ENCODE results near the gene JARID2. TPM values are rescaled to one million over a fixed set of nuclear protein-coding genes. Genes with fewer than 3 reads are reported as not detected.

JARID2 gene
- total and polyA plus RNA-seq, 2 of the 8 experiments (the other 6 are each of a cell fraction or from before 2014, with no cell fraction given) = 60.1 to 239 TPM

DNA sequence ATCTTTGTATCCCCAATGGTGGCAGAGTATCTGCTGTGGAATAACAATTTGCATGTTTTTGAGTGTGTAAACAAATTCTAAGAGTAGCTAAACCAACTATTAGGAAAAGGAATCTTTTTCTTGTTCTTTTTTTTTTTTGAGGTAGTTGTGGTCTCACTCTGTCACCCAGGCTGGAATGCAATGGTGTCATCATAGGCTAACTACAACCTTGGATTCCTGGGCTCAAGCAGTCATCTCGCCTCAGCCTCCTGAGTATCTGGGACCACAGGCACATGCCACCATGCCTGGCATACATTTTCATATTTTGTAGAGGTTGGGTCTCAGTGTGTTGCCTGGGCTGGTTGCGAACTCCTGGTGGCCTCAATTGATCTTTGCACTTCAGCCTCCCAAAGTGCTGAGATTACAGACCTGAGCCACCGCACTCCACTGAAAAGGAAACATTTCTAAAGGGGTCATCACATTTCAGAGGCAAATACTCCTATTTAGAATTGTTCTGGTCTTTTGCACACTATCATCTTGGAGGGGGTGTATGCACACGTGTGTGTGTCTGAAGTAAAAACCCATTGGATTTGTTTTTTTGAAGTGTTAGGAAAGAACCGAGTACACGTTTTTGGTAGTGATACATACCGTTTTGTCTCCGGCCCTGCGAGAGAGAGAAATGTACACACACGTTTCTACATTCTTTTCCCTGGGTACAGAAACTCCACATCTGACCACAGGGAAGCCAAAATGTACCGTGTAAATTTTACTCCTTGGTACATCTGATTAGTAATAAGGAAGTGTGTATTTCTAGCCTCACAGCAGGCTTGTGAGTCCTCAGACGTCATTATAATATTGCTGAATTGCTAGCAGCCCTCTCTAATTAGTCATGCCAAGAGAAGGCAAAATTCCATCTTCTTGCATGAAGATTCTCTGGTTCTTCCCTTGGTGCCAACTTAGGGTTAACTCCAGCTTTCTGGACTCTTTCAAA, 183.6 kb downstream of the JARID2 start:
- FAIRE-seq (no peak), DNase-seq (ENCODE audit: low read depth in 1 of 2, low spot score in 2 of 2) (no peak)
- peaks cover 14% of the 10 kb centered on the region for H3K79me1 ChIP-seq (ENCODE audit: low read depth, low read length)
- H3K4me1 ChIP-seq (replicated peaks in 1 of 4; ENCODE audit: control insufficient read depth in 3 of 4, insufficient read depth in 4 of 4, low read length in 3 of 4) = peaks cover 15 to 56% (median 34%) of the 10 kb centered on the region in 4 experiments
- H4K20me1 ChIP-seq (replicated peaks in 1 of 2; ENCODE audit: control insufficient read depth in 1 of 2, insufficient read depth in 2 of 2, low read length in 2 of 2) = peaks cover 54 to 78% of the 10 kb centered on the region in 2 experiments
- no peaks in the 10 kb centered on the region for H3K9me3 ChIP-seq (ENCODE audit: insufficient read depth in 2 of 2, low read depth in 1 of 2, low read length in 1 of 2)
- H3K23me2 ChIP-seq (ENCODE audit: low read depth, low read length) = no peaks in the 10 kb centered on the region
- no peak overlapping the region for H4K5ac ChIP-seq (ENCODE audit: insufficient read length, low read depth, low read length)
- H2AK5ac ChIP-seq (ENCODE audit: low read depth, low read length) = no peak overlapping the region
- H3K36me3 ChIP-seq (ENCODE audit: control insufficient read depth in 2 of 4, insufficient read depth in 4 of 4, low read length in 3 of 4) = peaks cover 0 to 4% (median under 1%) of the 10 kb centered on the region in 4 experiments; a peak in 1 of 8 replicates
- POLR2A ChIA-PET (ENCODE audit: partially characterized antibody) = interaction anchor here (0.6 to 1.3 kb wide), 3 partner anchors 16 to 244 kb away, joined by 3 to 4 read pairs (median 3); no protein-coding TSS in a partner anchor
- H3K23ac ChIP-seq (ENCODE audit: insufficient read length) = no peak overlapping the region
- no peak overlapping the region for H3K9ac ChIP-seq (replicated peaks in 1 of 4; ENCODE audit: extremely low read depth in 1 of 4, low read depth in 3 of 4, low read length in 3 of 4)
- H3K27ac ChIP-seq (ENCODE audit: low read depth, low read length) = no peak overlapping the region
- H3K4me2 ChIP-seq (ENCODE audit: insufficient read depth in 1 of 2, low read depth in 2 of 2, low read length in 2 of 2) = no peak overlapping the region; a peak in 2 of 4 replicates
- no peak overlapping the region for H2AFZ ChIP-seq (ENCODE audit: low read length)
- no peak overlapping the region for H2BK12ac ChIP-seq (ENCODE audit: low read depth, low read length)
- no peak overlapping the region for H3K56ac ChIP-seq (replicated peaks; ENCODE audit: insufficient read length, low read depth, low read length)
- H3K27me3 ChIP-seq (replicated peaks in 1 of 4; ENCODE audit: control insufficient read depth in 3 of 4, extremely low read depth in 1 of 4, insufficient read depth in 3 of 4, low read length in 3 of 4) = no peaks in the 10 kb centered on the region
- H4K8ac ChIP-seq (ENCODE audit: extremely low read depth, insufficient read depth, low read length) = no peak overlapping the region
- H3K18ac ChIP-seq (ENCODE audit: extremely low read depth, low read length) = no peak overlapping the region
- H3K14ac ChIP-seq (ENCODE audit: insufficient read length) = no peak overlapping the region
- no peak overlapping the region for H2BK120ac ChIP-seq (replicated peaks; ENCODE audit: low read depth, low read length)
- no peak overlapping the region for H2BK5ac ChIP-seq (ENCODE audit: low read depth, low read length)
- CTCF ChIA-PET (ENCODE audit: partially characterized antibody) = interaction anchor here (0.6 to 1.2 kb wide), 3 partner anchors 65 to 372 kb away, joined by 3 to 6 read pairs (median 3); no protein-coding TSS in a partner anchor
- no peak overlapping the region for H2BK20ac ChIP-seq (ENCODE audit: low read length)
- peaks cover 70 to 100% of the 10 kb centered on the region in 2 experiments; a peak in 3 of 4 replicates for H3K79me2 ChIP-seq (ENCODE audit: control insufficient read depth in 1 of 2, insufficient read depth in 2 of 2, low read length in 2 of 2)
- 85% methylated on average over 12 of the region's 12 CpGs; no CpG with 5 or more reads in 1 of the 2 experiments for WGBS, 2 experiments (ENCODE audit: extremely low coverage in 1 of 2, insufficient coverage in 1 of 2, insufficient read length in 1 of 2, insufficient replicate concordance in 2 of 2, low coverage in 1 of 2, low lambda C conversion rate in 2 of 2, missing lambda C conversion rate in 1 of 2)
- no peak overlapping the region for H2BK15ac ChIP-seq (ENCODE audit: low read length)
- no peak overlapping the region for H3K4ac ChIP-seq (replicated peaks; ENCODE audit: insufficient read length, low read depth, low read length)
- H4K91ac ChIP-seq (replicated peaks; ENCODE audit: insufficient read length, low read length) = no peak overlapping the region
- no peak overlapping the region for H3K4me3 ChIP-seq (ENCODE audit: extremely low read depth in 1 of 4, insufficient read depth in 2 of 4, low read depth in 3 of 4, low read length in 4 of 4)
- TF ChIP-seq, protein P1, sequence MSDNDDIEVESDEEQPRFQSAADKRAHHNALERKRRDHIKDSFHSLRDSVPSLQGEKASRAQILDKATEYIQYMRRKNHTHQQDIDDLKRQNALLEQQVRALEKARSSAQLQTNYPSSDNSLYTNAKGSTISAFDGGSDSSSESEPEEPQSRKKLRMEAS (IDR thresholded peaks at IDR 0.05) = no peak
- TF ChIP-seq GTF2F1 (IDR thresholded peaks at IDR 0.05; ENCODE audit: borderline replicate concordance, low read depth, low read length) = no peak
- TF ChIP-seq BCL11A (IDR thresholded peaks at IDR 0.05; ENCODE audit: low read depth in 2 of 2, low read length in 2 of 2) = no peak
- no peak for TF ChIP-seq GABPA (IDR thresholded peaks at IDR 0.05; ENCODE audit: borderline replicate concordance, insufficient read depth, low read length)
- TF ChIP-seq SP2 (IDR thresholded peaks at IDR 0.05; ENCODE audit: low read length) = no peak
- no peak for TF ChIP-seq SIRT6 (IDR thresholded peaks at IDR 0.05; ENCODE audit: low read length)
- TF ChIP-seq KDM5A (IDR thresholded peaks at IDR 0.05; ENCODE audit: low read length) = no peak
- TF ChIP-seq RXRA (IDR thresholded peaks at IDR 0.05; ENCODE audit: insufficient read depth, low read depth, low read length) = no peak
- TF ChIP-seq TEAD4 (IDR thresholded peaks at IDR 0.05; ENCODE audit: low read depth, low read length) = no peak
- no peak for TF ChIP-seq NANOG (IDR thresholded peaks at IDR 0.05; ENCODE audit: insufficient read depth, low read depth, low read length, poor library complexity, severe bottlenecking)
- TF ChIP-seq BRCA1 (IDR thresholded peaks at IDR 0.05; ENCODE audit: low read depth, low read length) = no peak
- no peak for TF ChIP-seq CHD1 (IDR thresholded peaks at IDR 0.05; ENCODE audit: low read depth, low read length)
